Measurements from ENCODE around the gene STOML1.
"Not testable (repeated sequence)": the region's sequence is repeated elsewhere in the genome, so short reads cannot be mapped to it uniquely, and the experiment has no call there.

The STOML1 gene

DNA sequence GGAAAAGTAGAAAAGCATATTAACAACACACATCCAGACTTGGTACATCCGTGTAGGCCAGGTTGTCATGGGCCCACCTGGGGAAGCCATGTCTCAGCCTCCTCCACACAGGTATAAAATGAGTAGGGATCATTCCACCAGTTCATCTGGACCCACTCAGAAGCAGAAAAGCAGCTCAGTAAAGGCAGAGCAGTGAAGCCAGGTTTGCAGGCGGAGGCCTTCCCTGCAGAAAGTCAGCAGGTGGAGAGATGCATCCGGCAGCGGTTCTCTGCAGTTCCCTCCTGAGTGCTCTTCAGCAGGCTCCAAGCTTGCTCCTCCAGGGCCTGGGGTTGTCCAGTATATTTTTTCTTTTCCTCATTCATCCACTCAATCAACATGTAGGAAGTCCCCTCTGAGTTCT is 43.7 kb downstream of the STOML1 start:
- no peak for DNase-seq (ENCODE audit: low read depth in 2 of 3, low spot score in 2 of 3)

DNA sequence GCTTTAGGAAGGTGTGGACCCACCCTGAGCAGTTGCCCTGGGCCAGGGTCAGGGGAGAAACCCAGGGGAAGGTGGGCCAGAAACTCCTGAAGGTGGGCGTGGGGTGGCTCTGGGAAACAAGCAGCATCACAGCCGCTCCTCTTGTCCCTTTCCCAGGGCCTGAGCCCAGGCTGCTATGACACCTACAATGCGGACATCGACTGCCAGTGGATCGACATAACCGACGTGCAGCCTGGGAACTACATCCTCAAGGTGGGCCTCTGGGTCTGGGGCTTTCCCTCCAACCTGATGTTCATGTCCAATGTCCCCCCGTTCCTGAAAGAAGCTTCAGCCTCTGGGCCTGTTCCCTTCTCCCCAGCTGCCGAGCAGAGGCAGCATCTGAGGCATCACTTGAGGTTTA is 44.4 kb downstream of the STOML1 start:
- DNase-seq (ENCODE audit: low read depth in 2 of 3, low spot score in 2 of 3), result no peak

DNA sequence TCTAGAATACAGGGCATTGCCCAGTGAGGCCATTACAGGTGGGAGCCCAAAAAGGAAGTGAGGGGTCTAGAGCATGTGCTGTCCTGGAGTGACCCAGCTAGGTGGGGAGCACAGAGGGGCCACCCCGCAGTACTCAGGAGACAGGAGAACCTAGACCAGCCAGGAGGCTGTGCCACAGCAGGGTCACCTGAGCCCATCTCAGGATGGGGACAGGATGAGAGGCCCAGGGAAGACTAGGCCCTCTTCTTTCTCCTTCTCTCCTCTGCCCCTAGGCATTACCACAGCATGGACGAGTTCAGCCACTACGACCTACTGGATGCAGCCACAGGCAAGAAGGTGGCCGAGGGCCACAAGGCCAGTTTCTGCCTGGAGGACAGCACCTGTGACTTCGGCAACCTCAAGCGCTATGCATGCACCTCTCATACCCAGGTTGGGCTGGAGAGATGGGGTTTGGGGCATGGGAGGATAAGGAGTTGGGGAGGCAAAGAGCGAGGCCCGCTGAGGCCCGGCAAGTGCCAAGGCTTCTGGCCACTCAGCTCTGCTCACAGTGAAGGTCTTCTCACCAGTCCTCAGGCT is 45.2 kb downstream of the STOML1 start:
- no peak for DNase-seq (ENCODE audit: low read depth in 2 of 3, low spot score in 2 of 3)

DNA sequence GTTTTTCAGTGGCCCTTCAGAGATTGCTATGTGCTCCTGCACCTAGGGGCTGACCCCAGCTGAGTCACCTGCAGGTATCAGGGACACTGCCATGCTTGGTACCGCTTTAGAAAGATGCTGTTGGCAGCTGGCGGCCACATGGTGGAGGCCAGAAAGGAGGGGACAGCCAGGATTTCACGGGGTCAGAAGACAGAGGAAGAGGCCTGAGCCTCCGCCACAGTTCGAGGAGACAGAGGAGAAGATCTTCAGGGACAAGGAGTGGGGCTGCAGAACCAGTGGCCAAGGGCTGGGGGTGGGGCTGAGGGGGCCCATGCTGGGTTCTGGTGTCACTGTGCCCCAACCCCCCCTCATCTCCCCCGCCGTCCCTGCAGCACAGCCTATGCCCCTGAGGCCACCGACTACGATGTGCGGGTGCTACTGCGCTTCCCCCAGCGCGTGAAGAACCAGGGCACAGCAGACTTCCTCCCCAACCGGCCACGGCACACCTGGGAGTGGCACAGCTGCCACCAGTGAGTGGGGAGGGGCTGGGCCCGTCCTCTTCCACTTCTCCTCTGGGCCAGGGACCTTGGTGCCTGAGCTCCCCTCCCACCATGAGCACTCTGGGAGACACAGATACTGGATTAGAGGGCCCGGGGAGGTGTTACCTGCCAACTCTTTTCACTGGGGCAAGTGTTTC is 45.9 kb downstream of the STOML1 start:
- DNase-seq (ENCODE audit: low read depth in 2 of 3, low spot score in 2 of 3), result no peak

DNA sequence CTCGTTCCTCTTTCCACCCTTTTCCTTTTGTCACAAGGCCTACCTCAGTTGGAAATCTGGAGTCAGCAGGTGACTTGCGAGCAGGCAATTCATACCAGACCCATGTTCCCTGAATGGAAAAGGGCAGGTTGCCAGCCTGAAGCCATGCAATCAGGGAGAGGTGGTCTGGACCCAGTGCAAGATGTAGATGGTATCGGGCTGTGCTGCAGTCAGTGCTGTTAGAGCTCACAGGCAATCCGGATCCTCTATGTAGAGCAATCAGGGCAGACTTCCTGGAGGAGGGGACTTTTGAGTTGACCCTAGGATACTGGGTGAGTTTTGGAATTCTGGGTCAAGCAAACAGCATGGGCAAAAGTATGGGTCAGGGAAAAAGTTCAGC is 47.0 kb downstream of the STOML1 start:
- DNase-seq (ENCODE audit: low read depth in 2 of 3, low spot score in 2 of 3), result no peak

DNA sequence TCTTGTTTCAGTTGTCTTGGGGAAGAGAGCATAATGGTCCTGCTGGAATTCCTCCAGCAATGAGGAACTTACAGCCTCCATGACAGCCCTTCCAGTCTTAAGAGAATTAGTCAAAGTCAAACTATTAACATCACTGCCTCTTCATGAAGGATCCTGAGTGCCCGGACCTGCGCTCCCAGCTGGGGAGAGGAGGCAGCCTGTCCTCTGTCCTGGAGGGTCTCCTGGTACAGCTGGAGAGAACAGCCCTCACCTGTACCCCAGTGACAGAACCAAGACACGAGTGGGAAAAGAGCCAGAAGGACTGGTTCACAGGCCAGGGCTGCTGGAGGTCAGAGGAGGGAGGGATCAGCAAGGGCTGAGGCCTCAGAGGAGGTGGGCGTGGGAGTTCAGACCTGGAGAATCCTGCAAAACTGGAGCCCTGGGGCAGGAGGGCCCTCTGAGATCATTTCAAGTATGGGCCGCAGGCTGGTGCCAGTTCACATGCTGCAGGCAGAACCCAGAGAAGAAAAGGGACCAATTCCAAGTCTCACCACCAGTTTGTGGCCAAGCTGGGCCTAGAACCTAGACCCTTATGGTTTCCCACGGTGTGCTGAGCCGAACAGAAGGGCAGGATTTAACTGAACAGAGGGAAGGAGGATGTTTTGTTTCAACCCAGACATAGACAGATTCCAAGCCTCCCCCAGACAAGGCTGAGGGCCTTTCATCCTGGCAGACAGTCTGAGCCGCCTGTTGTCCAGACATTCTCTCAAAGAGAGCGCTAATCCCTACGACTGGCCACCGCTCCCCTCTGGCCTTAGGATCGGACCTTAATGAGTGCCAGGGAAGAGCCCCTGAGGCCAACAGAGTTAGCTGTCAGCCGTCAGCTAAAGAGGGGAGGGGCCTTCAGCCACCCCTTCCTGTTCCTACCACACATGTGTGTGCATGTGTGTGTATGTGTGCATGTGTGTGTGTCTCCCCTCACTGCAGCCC is 47.6 kb downstream of the STOML1 start:
- DNase-seq (ENCODE audit: low read depth in 2 of 3, low spot score in 2 of 3), result no peak

DNA sequence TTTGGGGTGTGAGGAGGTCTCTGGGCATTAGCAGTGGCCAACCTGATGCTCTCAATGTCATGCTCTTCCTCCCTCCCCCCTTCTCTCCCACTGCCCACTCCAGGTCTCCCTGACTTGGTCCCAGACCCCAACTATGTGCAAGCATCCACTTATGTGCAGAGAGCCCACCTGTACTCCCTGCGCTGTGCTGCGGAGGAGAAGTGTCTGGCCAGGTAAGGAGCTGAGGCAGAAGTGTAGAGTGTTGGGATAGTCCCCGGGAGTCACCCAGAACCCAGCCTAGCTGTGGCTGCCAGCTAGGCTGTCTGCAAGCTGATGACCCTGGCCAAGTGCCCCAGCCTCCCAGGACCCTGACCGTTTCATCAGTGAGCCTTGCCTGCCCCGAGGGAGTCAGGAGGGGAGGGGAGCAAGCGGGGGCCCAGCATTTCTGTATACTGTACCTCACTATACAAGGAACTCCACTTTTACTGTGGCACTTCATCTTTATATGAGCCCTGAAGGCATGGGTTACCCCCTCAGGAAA is 49.3 kb downstream of the STOML1 start:
- no peak for DNase-seq (ENCODE audit: low read depth in 2 of 3, low spot score in 2 of 3)

DNA sequence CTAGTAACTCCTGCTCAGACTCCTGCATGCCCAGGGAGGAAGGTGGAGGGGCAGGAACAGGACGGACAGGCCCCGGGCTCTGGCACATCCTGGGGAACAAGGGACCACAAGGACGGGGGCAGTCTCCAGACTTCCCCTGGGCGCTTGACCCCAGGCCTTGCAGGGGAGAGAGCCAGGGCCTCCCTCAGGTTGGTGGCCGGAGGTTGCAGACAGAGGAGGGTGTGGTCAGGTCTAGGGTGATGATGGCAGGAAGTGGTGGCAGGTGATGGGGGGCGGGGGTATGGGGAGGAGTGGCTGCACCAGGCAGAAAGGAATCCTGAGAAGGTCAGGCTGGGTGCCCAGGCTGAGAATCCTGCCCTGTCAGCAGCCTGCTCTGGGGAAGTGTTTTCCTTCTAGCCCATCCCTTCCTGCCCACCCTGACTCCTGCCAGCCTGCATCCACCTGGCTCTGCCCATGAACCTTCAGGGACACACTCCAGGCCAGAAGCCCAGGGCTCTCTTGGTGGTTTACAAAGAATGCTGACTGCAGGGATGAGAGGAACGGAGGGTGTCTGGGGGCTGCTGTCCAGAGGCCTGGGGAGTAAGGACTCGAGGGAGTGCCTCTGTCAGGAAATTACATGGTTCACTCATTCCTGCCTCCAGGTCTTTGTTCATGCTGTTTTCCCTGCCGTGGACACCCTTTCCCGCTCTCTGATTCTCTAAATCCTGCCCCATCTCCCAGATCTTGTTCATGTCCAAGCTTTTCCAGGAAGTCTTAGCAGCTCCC is 50.0 kb downstream of the STOML1 start:
- DNase-seq (ENCODE audit: low read depth in 2 of 3, low spot score in 2 of 3), result no peak

DNA sequence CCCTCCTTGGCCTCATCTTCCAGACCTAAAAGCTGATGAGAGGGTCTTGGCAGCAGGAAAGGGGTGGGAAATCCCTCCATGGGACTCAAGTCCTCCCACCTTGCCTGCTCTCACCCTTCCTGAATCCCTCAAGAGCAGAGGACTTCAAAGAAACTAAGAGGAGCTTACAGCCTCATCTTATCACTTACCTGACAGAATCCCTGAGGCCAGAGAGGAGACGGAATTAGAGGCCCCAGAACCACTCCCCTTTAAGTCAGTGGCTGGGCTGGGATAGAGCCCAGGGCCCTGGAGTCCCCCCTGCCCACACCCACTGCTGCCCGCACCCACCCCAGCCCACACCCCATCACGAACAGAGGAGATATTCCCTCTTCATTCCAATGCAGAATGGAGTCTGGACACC is 50.6 kb downstream of the STOML1 start:
- DNase-seq (ENCODE audit: low read depth in 2 of 3, low spot score in 2 of 3), result no peak

DNA sequence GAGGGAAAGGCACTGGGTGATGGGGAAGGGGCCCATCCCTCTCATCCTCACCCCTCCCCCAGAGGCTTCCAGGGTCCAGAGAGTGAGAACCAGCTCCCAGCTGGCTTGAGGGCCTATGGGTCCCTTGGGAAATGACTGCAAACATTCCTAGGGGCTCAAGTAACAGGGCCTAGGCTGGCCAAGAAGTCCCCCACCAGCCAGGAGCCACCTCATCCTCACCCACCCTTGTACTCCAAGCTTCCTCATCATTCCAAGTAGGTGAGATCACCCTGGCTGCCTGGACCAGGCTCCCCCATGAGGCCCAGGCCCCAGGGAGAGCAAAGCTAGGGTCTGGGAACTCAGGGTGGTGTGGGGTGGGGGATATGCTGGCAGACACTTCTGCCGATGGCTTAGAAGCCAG is 51.1 kb downstream of the STOML1 start:
- DNase-seq (ENCODE audit: low read depth in 2 of 3, low spot score in 2 of 3), result no peak

DNA sequence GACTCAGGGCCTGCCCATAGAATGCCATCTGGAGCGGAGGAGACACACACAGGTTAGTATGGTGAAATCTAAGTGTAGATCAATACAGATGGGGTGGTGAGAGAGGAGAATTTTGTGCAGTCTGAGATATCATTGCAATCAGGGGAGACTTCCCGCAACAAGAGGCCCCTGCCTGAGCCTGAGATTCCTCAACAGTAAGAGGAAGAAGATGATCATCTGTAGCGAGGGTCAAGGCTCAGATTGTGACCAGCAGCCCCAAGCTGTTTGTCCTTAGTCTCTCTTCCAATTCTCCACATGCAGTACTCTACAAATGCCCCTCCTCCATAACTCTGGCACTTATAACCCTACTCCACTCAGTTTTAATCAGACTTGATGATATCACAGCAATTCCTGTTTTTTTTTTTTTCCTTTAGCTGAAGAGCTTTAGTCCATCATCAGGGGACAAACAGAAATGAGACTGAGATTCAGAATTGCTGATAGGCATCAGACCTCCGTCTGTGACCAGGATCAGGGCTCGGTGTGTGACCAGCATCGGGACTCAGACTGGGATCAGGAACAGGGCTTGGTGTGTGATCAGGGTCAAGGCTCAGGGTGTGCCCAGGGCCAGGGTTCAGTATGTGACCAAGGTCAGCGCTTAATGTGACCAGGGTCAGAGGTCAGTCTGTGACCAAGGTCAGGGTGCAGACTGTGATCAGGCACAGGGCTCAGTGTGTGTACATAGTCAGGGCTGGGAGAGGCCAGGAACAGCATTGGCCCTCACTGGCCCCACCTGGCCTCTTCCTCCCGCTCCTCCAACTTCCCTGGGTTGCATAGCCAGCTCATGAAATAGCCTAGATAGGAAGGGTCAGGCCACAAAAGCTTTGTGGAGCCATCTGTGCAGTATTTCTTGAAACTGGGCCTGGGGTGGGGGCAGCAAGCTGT is 51.8 kb downstream of the STOML1 start:
- DNase-seq (ENCODE audit: low read depth in 2 of 3, low spot score in 2 of 3), result no peak

DNA sequence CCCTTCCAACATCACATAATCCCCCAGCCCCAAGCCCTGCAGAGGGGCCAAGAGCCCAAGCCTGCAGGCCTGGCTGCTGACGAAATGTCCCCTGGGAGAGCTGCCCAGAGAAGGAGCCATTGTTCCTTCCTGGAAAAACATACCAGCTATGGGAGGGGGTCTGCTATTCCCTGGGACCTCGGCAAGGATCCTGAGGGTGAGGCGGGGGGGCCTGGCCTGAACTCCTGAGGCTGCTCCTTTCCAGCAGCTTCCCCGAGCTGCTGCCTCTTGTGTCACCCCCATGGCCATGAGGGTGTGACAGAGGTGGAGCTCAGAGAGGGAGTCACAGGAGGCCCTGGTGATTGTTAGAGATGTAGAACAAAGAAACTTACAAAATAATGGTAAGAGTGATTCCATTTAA is 53.0 kb downstream of the STOML1 start:
- no peak for DNase-seq (ENCODE audit: low read depth in 2 of 3, low spot score in 2 of 3)

DNA sequence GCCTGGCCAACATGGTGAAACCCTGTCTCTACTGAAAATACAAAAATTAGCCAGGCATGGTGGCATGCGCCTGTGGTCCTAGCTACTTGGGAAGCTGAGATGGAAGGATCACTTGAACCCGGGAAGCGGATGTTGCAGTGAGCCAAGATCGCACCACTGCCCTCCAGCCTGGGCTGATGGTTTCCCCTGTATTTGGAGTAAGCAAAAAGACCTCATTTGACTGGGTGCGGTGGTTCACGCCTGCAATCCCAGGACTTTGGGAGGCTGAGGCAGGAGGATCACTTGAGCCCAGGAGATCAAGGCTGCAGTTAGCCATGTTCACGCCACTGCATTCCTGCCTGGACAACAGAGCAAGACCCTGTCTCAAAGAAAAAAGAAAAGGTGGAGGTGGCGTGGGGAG is 53.6 kb downstream of the STOML1 start:
- not testable (repeated sequence) for DNase-seq (ENCODE audit: low read depth in 2 of 3, low spot score in 2 of 3)

DNA sequence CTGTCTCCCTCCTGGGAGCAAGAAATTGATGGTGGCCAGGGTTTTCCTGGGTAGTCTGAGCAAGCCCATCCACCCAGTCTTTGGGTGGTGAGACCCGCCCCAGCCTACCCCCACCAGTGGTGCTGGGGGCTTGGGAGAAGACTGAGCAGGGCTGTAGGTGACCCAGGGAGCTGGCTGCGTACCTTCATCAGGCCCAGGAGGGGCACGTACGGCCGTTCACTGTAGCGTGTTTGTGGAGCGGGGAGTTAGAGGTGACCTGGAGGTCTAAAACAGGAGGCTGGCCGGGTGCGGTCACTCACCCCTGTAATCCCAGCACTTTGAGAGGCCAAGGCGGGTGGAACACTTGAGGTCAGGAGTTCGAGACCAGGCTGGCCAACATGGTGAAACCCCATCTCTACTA is 54.4 kb downstream of the STOML1 start:
- DNase-seq (ENCODE audit: low read depth in 2 of 3, low spot score in 2 of 3), result no peak

DNA sequence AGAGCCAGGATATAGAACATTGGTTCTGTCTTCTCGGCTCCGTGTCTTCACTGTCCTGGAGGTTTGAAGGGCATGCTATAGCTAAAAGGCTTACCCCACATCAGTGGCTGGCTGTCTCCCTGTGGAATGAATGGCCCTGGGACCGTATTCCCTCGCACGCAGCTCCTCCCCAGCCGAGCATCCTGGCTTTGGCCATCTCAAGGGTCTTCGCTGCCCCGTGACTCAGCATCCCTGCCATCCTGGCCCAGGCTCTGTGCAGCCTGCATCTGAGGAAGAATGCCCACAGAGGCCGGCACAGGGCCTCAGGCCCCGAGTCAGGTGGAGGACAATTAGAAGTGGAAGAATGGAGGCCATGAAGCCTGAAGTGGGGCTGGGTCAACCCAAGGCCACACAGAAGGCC is 54.8 kb downstream of the STOML1 start:
- DNase-seq (ENCODE audit: low read depth in 2 of 3, low spot score in 2 of 3), result no peak

DNA sequence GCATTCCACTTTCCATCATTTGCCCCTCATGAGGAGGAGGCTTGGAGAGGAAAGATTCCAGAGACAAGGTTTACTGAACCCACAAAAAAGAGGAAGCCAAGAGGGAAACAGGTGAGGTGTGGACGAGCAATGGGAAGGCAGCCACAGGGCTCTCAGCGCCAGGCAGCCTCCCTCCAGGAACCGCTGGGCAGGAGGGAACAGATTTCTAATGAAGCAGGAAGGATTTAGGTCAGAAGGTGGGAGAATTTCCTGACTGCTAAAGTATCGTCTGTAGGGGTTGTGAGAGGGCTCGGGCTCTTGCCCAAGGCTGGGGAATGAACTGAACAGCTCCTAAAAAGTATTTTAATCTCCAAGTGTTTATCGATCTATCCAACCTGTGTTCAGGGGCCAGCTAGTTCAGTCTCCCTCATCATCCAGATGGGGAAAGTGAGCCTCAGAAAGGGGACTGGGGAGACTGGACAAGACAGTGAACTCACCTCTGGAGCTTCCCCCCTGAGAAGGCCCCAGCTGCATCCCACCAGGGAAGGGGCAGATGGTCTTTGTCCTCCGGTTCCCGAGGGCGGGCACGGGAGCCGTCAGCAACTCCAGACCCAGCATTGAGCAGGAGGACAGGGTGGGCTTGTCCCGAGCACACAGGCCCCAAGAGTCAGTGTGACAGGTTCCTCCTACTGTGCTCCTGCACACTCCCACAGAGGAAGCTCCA is 55.4 kb downstream of the STOML1 start:
- no peak for DNase-seq (ENCODE audit: low read depth in 2 of 3, low spot score in 2 of 3)

DNA sequence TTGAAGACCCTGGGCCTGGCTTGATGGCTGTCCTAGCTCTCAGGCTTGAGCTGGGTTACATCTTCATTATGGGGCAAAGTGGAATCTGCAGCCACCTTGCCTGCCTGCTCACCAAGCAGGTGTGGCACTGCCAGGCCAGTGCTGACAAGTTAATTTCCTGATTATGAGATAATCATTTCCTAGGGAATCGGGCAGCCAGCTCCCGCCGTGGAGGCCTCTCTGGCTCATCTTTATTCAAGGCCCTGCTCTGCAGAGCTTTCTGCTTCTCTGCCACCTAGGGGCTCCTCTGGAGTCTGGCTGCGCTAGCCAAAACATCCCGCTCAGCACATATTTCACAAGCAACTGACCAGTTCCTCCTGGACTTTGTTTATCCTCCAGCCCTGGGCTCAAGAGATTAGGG is 55.9 kb downstream of the STOML1 start:
- no peak for DNase-seq (ENCODE audit: low read depth in 2 of 3, low spot score in 2 of 3)

DNA sequence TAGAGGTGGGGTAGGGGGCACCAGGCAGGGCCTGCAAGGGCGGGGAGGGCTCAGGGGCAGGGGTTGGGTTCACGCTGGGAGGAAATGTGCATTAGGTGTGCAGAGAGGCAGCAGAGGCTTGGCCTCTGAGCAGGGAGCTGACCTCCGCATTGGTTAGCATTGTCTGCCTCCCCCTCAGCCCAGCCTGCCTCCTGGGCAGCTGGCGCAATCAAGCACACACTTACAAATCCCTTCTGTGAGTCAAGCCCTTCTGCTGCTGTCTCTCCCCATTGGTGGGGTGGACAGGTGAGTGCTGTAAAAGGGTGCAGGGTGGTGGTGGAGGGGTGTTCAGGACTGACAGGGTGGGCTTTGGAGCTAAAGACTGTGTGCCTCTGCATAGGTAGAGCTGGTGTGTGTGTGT is 56.5 kb downstream of the STOML1 start:
- no peak for DNase-seq (ENCODE audit: low read depth in 2 of 3, low spot score in 2 of 3)

DNA sequence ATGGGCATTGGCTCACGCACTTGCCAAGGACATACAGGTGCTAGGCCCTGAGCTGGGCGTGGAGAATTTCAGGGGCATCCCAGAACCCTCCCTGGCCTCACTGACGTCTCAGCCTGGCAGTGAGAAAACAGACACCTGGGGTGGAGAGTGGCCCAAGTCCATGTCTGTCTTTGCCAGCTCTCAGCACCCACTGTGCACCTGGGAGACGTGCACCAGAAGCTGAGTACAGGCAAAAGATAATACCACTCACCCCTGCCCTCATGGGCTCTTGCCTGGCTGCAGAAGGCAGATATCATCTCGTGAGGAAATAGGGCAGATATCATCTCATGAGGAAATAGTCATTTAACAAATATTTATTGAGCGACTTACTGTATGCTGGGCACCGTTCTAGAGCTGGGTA is 57.8 kb downstream of the STOML1 start:
- DNase-seq (ENCODE audit: low read depth in 2 of 3, low spot score in 2 of 3), result no peak
